SU-DHL-6 (cell line): ENCODE results near the gene CNPY4.

Experiments used
- EZH2phosphoT487 ChIP-seq: fragments of 200-600 bp; sonication (generic), shearing (Covaris generic); conservative IDR thresholded peaks from 2 replicates; pipeline ENCODE4 v1.6.1; 2018; ENCODE audit warnings: mild to moderate bottlenecking, antibody characterized with exemption, low read length, moderate library complexity, mixed read lengths
- TF ChIP-seq, protein P1 (sequence below): fragments of 200-600 bp; sonication (generic); IDR thresholded peaks from one replicate; pipeline ENCODE4 v1.5.1; 2017; ENCODE audit warnings: antibody characterized with exemption, mild to moderate bottlenecking, low read length, moderate library complexity; ENCODE audit not compliant: insufficient read depth, poor library complexity, severe bottlenecking

DNA sequence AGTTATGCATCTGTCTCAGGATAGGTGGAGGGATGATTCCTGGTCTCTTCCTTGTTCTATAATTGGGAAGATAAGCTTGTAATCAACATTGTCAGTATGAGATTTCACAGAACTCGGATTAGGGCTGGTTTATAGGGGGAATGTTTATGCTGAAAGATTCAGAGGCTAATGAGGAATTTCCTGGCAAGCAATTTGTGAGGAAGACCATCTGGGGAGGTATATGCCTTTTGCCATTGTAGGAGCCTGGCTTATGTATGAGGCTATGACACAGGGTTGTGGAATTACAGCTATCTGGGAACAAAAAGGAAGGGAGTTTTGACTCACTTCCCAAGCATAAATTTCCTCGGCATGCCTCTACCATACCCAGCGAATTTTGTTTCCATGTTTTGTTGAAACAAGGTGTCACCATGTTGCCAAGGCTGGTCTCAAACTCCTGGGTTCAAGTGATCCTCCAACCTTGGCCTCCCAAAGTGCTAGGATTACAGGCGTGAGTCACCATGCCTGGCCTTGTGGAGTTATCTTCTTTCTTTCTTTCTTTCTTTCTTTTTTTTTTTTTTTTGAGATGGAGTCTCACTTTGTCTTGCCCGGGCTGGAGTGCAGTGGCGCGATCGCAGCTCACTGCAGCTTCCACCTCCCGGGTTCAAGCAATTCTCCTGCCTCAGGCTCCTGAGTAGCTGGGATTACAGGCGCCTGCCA lies 32.2 kb upstream of the CNPY4 start:
- TF ChIP-seq, protein P1, sequence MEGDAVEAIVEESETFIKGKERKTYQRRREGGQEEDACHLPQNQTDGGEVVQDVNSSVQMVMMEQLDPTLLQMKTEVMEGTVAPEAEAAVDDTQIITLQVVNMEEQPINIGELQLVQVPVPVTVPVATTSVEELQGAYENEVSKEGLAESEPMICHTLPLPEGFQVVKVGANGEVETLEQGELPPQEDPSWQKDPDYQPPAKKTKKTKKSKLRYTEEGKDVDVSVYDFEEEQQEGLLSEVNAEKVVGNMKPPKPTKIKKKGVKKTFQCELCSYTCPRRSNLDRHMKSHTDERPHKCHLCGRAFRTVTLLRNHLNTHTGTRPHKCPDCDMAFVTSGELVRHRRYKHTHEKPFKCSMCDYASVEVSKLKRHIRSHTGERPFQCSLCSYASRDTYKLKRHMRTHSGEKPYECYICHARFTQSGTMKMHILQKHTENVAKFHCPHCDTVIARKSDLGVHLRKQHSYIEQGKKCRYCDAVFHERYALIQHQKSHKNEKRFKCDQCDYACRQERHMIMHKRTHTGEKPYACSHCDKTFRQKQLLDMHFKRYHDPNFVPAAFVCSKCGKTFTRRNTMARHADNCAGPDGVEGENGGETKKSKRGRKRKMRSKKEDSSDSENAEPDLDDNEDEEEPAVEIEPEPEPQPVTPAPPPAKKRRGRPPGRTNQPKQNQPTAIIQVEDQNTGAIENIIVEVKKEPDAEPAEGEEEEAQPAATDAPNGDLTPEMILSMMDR = no peak
- TF ChIP-seq EZH2phosphoT487 = no peak
